ENCODE results near the gene MYO18B. TPM values are rescaled to one million over a fixed set of nuclear protein-coding genes. Genes with fewer than 3 reads are reported as not detected.

MYO18B gene
- total RNA-seq, 1 donor from 2014 or later: 0.07 TPM

DNA sequence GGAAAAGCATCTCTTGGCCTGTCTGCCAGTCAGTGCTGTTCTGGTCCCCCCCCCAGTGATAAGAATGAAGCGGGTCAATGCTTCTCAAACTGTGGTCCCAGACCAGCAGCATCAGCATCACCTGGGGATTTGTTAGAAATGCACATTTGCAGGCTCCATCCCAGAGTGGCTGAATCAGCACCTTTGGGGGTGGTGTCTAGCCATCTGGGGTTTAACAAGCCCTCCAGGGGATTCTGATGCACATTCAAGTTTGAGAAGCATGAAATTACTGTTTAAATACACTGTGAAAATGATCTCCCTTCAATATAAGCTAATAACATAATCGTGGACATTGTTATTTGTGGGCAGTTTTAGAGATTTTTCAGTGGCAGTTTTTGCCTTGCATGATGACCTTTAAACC lies 133.5 kb downstream of the MYO18B start:
- no peaks in the 10 kb centered on the region for H3K9me3 Mint-ChIP-seq (ENCODE audit: unreplicated experiment)

DNA sequence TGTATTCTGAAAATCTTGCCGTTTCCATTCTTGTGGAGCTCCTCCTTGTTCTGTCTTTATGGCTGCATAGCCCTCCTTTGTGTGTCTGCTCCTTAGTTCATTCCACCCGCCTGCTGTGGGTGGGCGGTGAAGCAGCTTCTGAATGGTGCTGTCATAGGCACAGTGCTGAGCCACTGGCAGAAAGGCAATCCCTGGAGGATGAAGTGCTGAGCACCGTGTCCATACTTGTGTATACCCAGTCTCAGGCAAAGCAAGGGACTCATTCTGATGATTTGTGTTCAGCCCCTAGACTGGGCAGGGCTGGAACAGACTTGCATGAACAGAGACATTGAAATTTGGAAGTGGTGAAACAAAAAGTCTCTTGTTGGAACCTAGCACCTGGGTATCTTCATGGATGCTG lies 134.9 kb downstream of the MYO18B start:
- FAIRE-seq (no peak), DNase-seq (ENCODE audit: low read depth) (no peak)
- H3K9me3 Mint-ChIP-seq (ENCODE audit: unreplicated experiment): no peaks in the 10 kb centered on the region
- Histone ChIP-seq H4K20me1 (ENCODE audit: insufficient read depth, low read length) (no peaks in the 10 kb centered on the region), H3K4me2 (ENCODE audit: low read length) (no peak overlapping the region), H3K36me3 (ENCODE audit: insufficient read depth, low read length) (no peaks in the 10 kb centered on the region), H3K27ac (ENCODE audit: low read depth, low read length) (no peak overlapping the region), H3K4me3 (ENCODE audit: insufficient read depth, low read depth, low read length) (no peak overlapping the region), H3K79me2 (ENCODE audit: insufficient read depth, low read length) (no peaks in the 10 kb centered on the region), H3K4me1 (ENCODE audit: insufficient read depth, low read length) (no peaks in the 10 kb centered on the region), H2AFZ (ENCODE audit: low read depth, low read length) (no peak overlapping the region), H3K9ac (ENCODE audit: low read length) (no peak overlapping the region), H3K27me3 (ENCODE audit: insufficient read depth, low read length) (peaks cover 2% of the 10 kb centered on the region), H3K9me3 (ENCODE audit: insufficient read depth, low read depth, low read length) (no peaks in the 10 kb centered on the region)
- peaks cover 29% of the 10 kb centered on the region for H3K27me3 Mint-ChIP-seq (ENCODE audit: low read depth, unreplicated experiment)
- TF ChIP-seq, protein P1, sequence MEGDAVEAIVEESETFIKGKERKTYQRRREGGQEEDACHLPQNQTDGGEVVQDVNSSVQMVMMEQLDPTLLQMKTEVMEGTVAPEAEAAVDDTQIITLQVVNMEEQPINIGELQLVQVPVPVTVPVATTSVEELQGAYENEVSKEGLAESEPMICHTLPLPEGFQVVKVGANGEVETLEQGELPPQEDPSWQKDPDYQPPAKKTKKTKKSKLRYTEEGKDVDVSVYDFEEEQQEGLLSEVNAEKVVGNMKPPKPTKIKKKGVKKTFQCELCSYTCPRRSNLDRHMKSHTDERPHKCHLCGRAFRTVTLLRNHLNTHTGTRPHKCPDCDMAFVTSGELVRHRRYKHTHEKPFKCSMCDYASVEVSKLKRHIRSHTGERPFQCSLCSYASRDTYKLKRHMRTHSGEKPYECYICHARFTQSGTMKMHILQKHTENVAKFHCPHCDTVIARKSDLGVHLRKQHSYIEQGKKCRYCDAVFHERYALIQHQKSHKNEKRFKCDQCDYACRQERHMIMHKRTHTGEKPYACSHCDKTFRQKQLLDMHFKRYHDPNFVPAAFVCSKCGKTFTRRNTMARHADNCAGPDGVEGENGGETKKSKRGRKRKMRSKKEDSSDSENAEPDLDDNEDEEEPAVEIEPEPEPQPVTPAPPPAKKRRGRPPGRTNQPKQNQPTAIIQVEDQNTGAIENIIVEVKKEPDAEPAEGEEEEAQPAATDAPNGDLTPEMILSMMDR (IDR thresholded peaks at IDR 0.05; ENCODE audit: insufficient read depth, low read depth, low read length): no peak
- no peak for TF ChIP-seq EZH2 (IDR thresholded peaks at IDR 0.05; ENCODE audit: insufficient read depth, low read length)
- no peaks in the 10 kb centered on the region for H3K4me1 Mint-ChIP-seq (ENCODE audit: low read depth, unreplicated experiment)
- no peak overlapping the region for H3K4me3 Mint-ChIP-seq (ENCODE audit: unreplicated experiment)
- H3K36me3 Mint-ChIP-seq (ENCODE audit: low read depth, unreplicated experiment): no peaks in the 10 kb centered on the region
- H3K27ac Mint-ChIP-seq (ENCODE audit: unreplicated experiment): peak overlapping the region; percentile 67

More for the DNA sequence above, 133.5 kb downstream of the MYO18B start:
- no peak overlapping the region for H3K4me3 Mint-ChIP-seq (ENCODE audit: unreplicated experiment)
- no peak overlapping the region for H3K27ac Mint-ChIP-seq (ENCODE audit: unreplicated experiment)
- H4K20me1 ChIP-seq (ENCODE audit: insufficient read depth, low read length): no peaks in the 10 kb centered on the region
- H3K9me3 ChIP-seq (ENCODE audit: insufficient read depth, low read depth, low read length): no peaks in the 10 kb centered on the region
- H3K4me2 ChIP-seq (ENCODE audit: low read length): no peak overlapping the region
- FAIRE-seq (no peak), DNase-seq (ENCODE audit: low read depth) (no peak)
- no peaks in the 10 kb centered on the region for H3K4me1 ChIP-seq (ENCODE audit: insufficient read depth, low read length)
- H3K4me3 ChIP-seq (ENCODE audit: insufficient read depth, low read depth, low read length): no peak overlapping the region
- peaks cover 2% of the 10 kb centered on the region for H3K27me3 ChIP-seq (ENCODE audit: insufficient read depth, low read length)
- no peaks in the 10 kb centered on the region for H3K36me3 ChIP-seq (ENCODE audit: insufficient read depth, low read length)
- peaks cover 24% of the 10 kb centered on the region for H3K27me3 Mint-ChIP-seq (ENCODE audit: low read depth, unreplicated experiment)
- H3K9ac ChIP-seq (ENCODE audit: low read length): no peak overlapping the region
- H3K4me1 Mint-ChIP-seq (ENCODE audit: low read depth, unreplicated experiment): no peaks in the 10 kb centered on the region
- H2AFZ ChIP-seq (ENCODE audit: low read depth, low read length): no peak overlapping the region
- H3K27ac ChIP-seq (ENCODE audit: low read depth, low read length): no peak overlapping the region
- H3K79me2 ChIP-seq (ENCODE audit: insufficient read depth, low read length): no peaks in the 10 kb centered on the region
- TF ChIP-seq, protein P1 (IDR thresholded peaks at IDR 0.05; ENCODE audit: insufficient read depth, low read depth, low read length): no peak
- TF ChIP-seq EZH2 (IDR thresholded peaks at IDR 0.05; ENCODE audit: insufficient read depth, low read length): no peak
- no peaks in the 10 kb centered on the region for H3K36me3 Mint-ChIP-seq (ENCODE audit: low read depth, unreplicated experiment)

DNA sequence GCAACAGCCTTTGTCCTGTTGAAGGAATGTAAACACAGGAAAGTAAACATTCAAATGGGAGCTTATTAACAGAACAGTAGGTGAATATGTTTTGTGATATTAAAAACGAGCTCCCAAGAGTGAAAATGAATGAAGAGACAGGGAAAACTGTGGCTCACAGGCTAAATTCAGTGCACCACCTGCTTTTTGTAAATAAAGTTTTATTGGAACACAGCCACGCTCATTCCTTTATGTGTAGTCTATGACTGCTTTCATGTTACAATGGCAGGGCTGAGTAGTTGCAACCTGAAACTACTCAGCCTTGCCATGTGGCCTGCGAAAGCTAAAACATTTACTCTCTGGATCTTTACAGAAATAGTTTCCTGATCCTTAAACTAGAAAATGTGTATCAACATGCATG lies 136.9 kb downstream of the MYO18B start:
- FAIRE-seq (no peak), DNase-seq (ENCODE audit: low read depth) (no peak)
- no peaks in the 10 kb centered on the region for H3K36me3 Mint-ChIP-seq (ENCODE audit: low read depth, unreplicated experiment)
- H3K4me1 Mint-ChIP-seq (ENCODE audit: low read depth, unreplicated experiment): no peaks in the 10 kb centered on the region
- peaks cover 32% of the 10 kb centered on the region for H3K27me3 Mint-ChIP-seq (ENCODE audit: low read depth, unreplicated experiment)
- Histone ChIP-seq H3K9me3 (ENCODE audit: insufficient read depth, low read depth, low read length) (no peaks in the 10 kb centered on the region), H3K4me1 (ENCODE audit: insufficient read depth, low read length) (no peaks in the 10 kb centered on the region), H3K9ac (ENCODE audit: low read length) (no peak overlapping the region), H2AFZ (ENCODE audit: low read depth, low read length) (no peak overlapping the region), H3K4me3 (ENCODE audit: insufficient read depth, low read depth, low read length) (no peak overlapping the region), H3K79me2 (ENCODE audit: insufficient read depth, low read length) (no peaks in the 10 kb centered on the region), H3K27ac (ENCODE audit: low read depth, low read length) (no peak overlapping the region), H3K36me3 (ENCODE audit: insufficient read depth, low read length) (no peaks in the 10 kb centered on the region), H3K27me3 (ENCODE audit: insufficient read depth, low read length) (peaks cover 2% of the 10 kb centered on the region), H3K4me2 (ENCODE audit: low read length) (no peak overlapping the region), H4K20me1 (ENCODE audit: insufficient read depth, low read length) (no peaks in the 10 kb centered on the region)
- no peak overlapping the region for H3K4me3 Mint-ChIP-seq (ENCODE audit: unreplicated experiment)
- TF ChIP-seq, protein P1 (IDR thresholded peaks at IDR 0.05; ENCODE audit: insufficient read depth, low read depth, low read length): no peak
- no peak for TF ChIP-seq EZH2 (IDR thresholded peaks at IDR 0.05; ENCODE audit: insufficient read depth, low read length)
- no peaks in the 10 kb centered on the region for H3K9me3 Mint-ChIP-seq (ENCODE audit: unreplicated experiment)
- no peak overlapping the region for H3K27ac Mint-ChIP-seq (ENCODE audit: unreplicated experiment)

All from astrocyte (in vitro differentiated cells and primary cell).